Dedifferentiated amniotic fluid mesenchymal stem cell (primary cell): ENCODE results near the gene VEPH1.

Experiments
- DNase-seq: peaks from one replicate; pipeline ENCODE4 v3.0.0-alpha.2; 2016; ENCODE audit errors: extremely low spot score

The VEPH1 gene

GRCh38 chr3:157429708-157430107, 73.5 kb downstream of the VEPH1 start:
- peak; percentile 55 for DNase-seq

GRCh38 chr3:157428853-157429252, 74.4 kb downstream of the VEPH1 start:
- DNase-seq: no peak

GRCh38 chr3:157427901-157428300, 75.3 kb downstream of the VEPH1 start:
- no peak for DNase-seq

GRCh38 chr3:157423337-157423736, 79.9 kb downstream of the VEPH1 start:
- no peak for DNase-seq

- no peak for DNase-seq
Measured at GRCh38 chr3:157420606-157421130, 82.5 kb downstream of the VEPH1 start.

GRCh38 chr3:157418104-157418503, 85.1 kb downstream of the VEPH1 start:
- DNase-seq: no peak

- no peak for DNase-seq
Measured at GRCh38 chr3:157417247-157417646, 86.0 kb downstream of the VEPH1 start.

- no peak for DNase-seq
Measured at GRCh38 chr3:157416347-157417087, 86.7 kb downstream of the VEPH1 start.

- no peak for DNase-seq
Measured at GRCh38 chr3:157414861-157415260, 88.4 kb downstream of the VEPH1 start.

- DNase-seq: no peak
Measured at GRCh38 chr3:157412323-157412855, 90.8 kb downstream of the VEPH1 start.

GRCh38 chr3:157410945-157411344, 92.3 kb downstream of the VEPH1 start:
- no peak for DNase-seq

- DNase-seq: no peak
Measured at GRCh38 chr3:157409516-157409915, 93.7 kb downstream of the VEPH1 start.

GRCh38 chr3:157408499-157409149, 94.6 kb downstream of the VEPH1 start:
- no peak for DNase-seq

- no peak for DNase-seq
Measured at GRCh38 chr3:157407769-157408168, 95.4 kb downstream of the VEPH1 start.

GRCh38 chr3:157406394-157406793, 96.8 kb downstream of the VEPH1 start:
- no peak for DNase-seq

- no peak for DNase-seq
Measured at GRCh38 chr3:157405457-157405856, 97.8 kb downstream of the VEPH1 start.

GRCh38 chr3:157404381-157404780, 98.8 kb downstream of the VEPH1 start:
- DNase-seq: no peak

- no peak for DNase-seq
Measured at GRCh38 chr3:157398598-157398997, 104.6 kb downstream of the VEPH1 start.

- DNase-seq: no peak
Measured at GRCh38 chr3:157394411-157394810, 108.8 kb downstream of the VEPH1 start.

GRCh38 chr3:157393113-157393512, 110.1 kb downstream of the VEPH1 start:
- DNase-seq: no peak

GRCh38 chr3:157392104-157392503, 111.1 kb downstream of the VEPH1 start:
- DNase-seq: no peak

- no peak for DNase-seq
Measured at GRCh38 chr3:157390713-157391515, 112.3 kb downstream of the VEPH1 start.
